GM19035 (cell line): ENCODE results near the gene LRRC45.

Experiments used
- ATAC-seq: cut with Tn5 transposase; IDR thresholded peaks from one replicate; pipeline ENCODE4 v1.9.1; 2021; ENCODE audit not compliant: unreplicated experiment

LRRC45 gene

GRCh38 chr17:82006468-82007227, 16.5 kb upstream of the LRRC45 start:
- ATAC-seq: no peak

GRCh38 chr17:82007228-82007494, 15.9 kb upstream of the LRRC45 start:
- ATAC-seq: no peak

GRCh38 chr17:82007495-82008257, 15.4 kb upstream of the LRRC45 start:
- ATAC-seq: no peak

- no peak for ATAC-seq
These were observed 14.7 kb upstream of the LRRC45 start for GRCh38 chr17:82008258-82008940.

GRCh38 chr17:82008941-82009405, 14.1 kb upstream of the LRRC45 start:
- no peak for ATAC-seq

GRCh38 chr17:82009413-82009812, 13.7 kb upstream of the LRRC45 start:
- no peak for ATAC-seq

- ATAC-seq: no peak
These were observed 12.3 kb upstream of the LRRC45 start for GRCh38 chr17:82010575-82011525.

- no peak for ATAC-seq
These were observed 11.4 kb upstream of the LRRC45 start for GRCh38 chr17:82011617-82012187.

- no peak for ATAC-seq
These were observed 10.9 kb upstream of the LRRC45 start for GRCh38 chr17:82012261-82012639.

GRCh38 chr17:82012640-82013295, 10.3 kb upstream of the LRRC45 start:
- ATAC-seq: no peak

- no peak for ATAC-seq
These were observed 9.8 kb upstream of the LRRC45 start for GRCh38 chr17:82013341-82013740.

- no peak for ATAC-seq
These were observed 9.3 kb upstream of the LRRC45 start for GRCh38 chr17:82013772-82014321.

- no peak for ATAC-seq
These were observed 8.7 kb upstream of the LRRC45 start for GRCh38 chr17:82014432-82014831.

- ATAC-seq: no peak
These were observed 8.2 kb upstream of the LRRC45 start for GRCh38 chr17:82014971-82015310.

GRCh38 chr17:82015311-82015971, 7.7 kb upstream of the LRRC45 start:
- no peak for ATAC-seq

GRCh38 chr17:82016061-82016874, 6.8 kb upstream of the LRRC45 start:
- no peak for ATAC-seq

- ATAC-seq: no peak
These were observed 6.1 kb upstream of the LRRC45 start for GRCh38 chr17:82016875-82017459.

GRCh38 chr17:82017612-82018151, 5.4 kb upstream of the LRRC45 start:
- ATAC-seq: no peak
